Body of pancreas (tissue), 4 donors: ENCODE measurements around the gene NTRK2.

Source experiments
- CTCF ChIP-seq, 7 experiments: fragments of 450-650 bp in 4 of 7; fragments of 200-600 bp in 3 of 7; sonication (generic) in 3 of 7; IDR thresholded peaks; one replicate each; pipeline ENCODE4 v1.5.1; 2016 to 2019; ENCODE audit warnings: antibody characterized with exemption in 7 of 7
- POLR2A ChIP-seq, 3 donors: fragments of 450-650 bp; IDR thresholded peaks; one replicate each; pipeline ENCODE4 v1.6.1; 2016; ENCODE audit warnings: antibody characterized with exemption in 3 of 3, mild to moderate bottlenecking in 2 of 3

DNA sequence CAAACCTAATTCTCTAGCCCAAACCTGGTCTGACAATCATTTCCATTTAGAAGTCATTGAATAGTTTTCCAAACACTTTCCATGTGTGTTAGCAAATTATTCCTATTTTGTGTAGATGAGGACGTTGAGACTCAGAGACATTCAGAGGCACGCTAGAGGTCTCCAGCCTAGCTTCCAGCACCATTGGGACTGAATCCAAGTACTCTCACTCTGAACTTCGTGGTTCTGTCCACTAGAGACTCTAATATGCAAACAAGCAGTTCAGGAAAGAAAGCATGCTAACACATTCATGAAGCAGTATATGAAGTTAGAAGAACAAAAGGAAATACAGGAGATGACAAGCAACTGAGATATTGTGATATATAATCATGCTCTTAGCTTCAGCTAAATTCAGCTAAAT is 354.8 kb downstream of the NTRK2 start:
- TF ChIP-seq CTCF (IDR thresholded peaks at IDR 0.05) (peak in 1 of 7 experiments; percentile 1), POLR2A (IDR thresholded peaks at IDR 0.05) (no peak)
